Esophagus muscularis mucosa (tissue), 4 donors: ENCODE measurements around the gene PPTC7. TPM values are rescaled to one million over a fixed set of nuclear protein-coding genes. Genes with fewer than 3 reads are reported as not detected.
"Not testable (repeated sequence)": the region's sequence is repeated elsewhere in the genome, so short reads cannot be mapped to it uniquely, and the experiment has no call there.

ENCODE experiments used
- DNase-seq: peaks from one replicate; pipeline ENCODE4 v3.0.0-alpha.2; 2017; ENCODE audit errors: extremely low spot score
- H3K27ac ChIP-seq, 4 donors: fragments of 200-600 bp; sonication (generic); replicated peaks in 1 of 4; 1 replicate in 3 of 4; 2 replicates in 1 of 4; pipeline ENCODE4 v1.5.1; 2016 to 2019; ENCODE audit warnings: mild to moderate bottlenecking in 1 of 4
- H3K27me3 ChIP-seq, 4 donors: fragments of 200-600 bp; sonication (generic); one replicate each; pipeline versions ENCODE4 v1.5.1 to v1.6.0; 2016 to 2019
- H3K36me3 ChIP-seq, 4 donors: fragments of 200-600 bp; sonication (generic); one replicate each; pipeline ENCODE4 v1.5.1; 2016 to 2019
- H3K4me1 ChIP-seq, 4 donors: fragments of 200-600 bp; sonication (generic); one replicate each; pipeline ENCODE4 v1.5.1; 2016 to 2019
- H3K4me3 ChIP-seq, 4 donors: fragments of 200-600 bp; sonication (generic); 1 replicate in 2 of 4; 2 replicates in 2 of 4; pipeline ENCODE4 v1.5.1; 2016 to 2019; ENCODE audit warnings: mild to moderate bottlenecking in 4 of 4, moderate library complexity in 1 of 4
- H3K9me3 ChIP-seq, 4 donors: fragments of 200-600 bp; sonication (generic); 1 replicate in 3 of 4; 2 replicates in 1 of 4; pipeline ENCODE4 v1.5.1; 2016 to 2019
- CTCF ChIP-seq, 3 experiments: fragments of 200-600 bp in 2 of 3; fragments of 450-650 bp in 1 of 3; sonication (generic) in 2 of 3; IDR thresholded peaks; one replicate each; pipeline ENCODE4 v1.5.1; 2017 to 2019; ENCODE audit warnings: antibody characterized with exemption in 3 of 3, mild to moderate bottlenecking in 2 of 3, moderate library complexity in 1 of 3
- EP300 ChIP-seq: sonication (generic); formaldehyde crosslinking; IDR thresholded peaks from one replicate; pipeline ENCODE4 v1.6.1; 2017; ENCODE audit warnings: antibody characterized with exemption
- POLR2A ChIP-seq: fragments of 450-650 bp; IDR thresholded peaks from one replicate; pipeline ENCODE4 v1.6.1; 2017; ENCODE audit warnings: antibody characterized with exemption, moderate library complexity, mild to moderate bottlenecking, low read depth
- POLR2AphosphoS5 ChIP-seq, 2 donors: sonication (generic); formaldehyde crosslinking; IDR thresholded peaks; one replicate each; pipeline ENCODE4 v1.6.1; 2017; ENCODE audit warnings: antibody characterized with exemption in 2 of 2
- WGBS: methylation state at CpG from one replicate; pipeline ENCODE4 v1.1.5; 2018; 5-methylcytosine and 5-hydroxymethylcytosine counted together
- intact Hi-C: fragments of 100-400 bp; cut with DNase I; formaldehyde crosslinking; loops from one replicate; pipeline ENCODE4 v1.15.1; 2023
- total RNA-seq, 4 donors: library from RNA; depleted of rRNA; stranded (reverse); fragments of >200 nt; gene quantifications; one replicate each; pipeline versions ENCODE4 v1.1.0 to v1.2.1, GENCODE V29; 2016

PPTC7 gene
- total RNA-seq, 4 donors from 2014 or later = 36.6 to 55.6 (median 53.2) TPM

- H3K36me3 ChIP-seq = no peaks in the 10 kb centered on the region
- 83% methylated on average over 14 of the region's 15 CpGs for WGBS
- no peaks in the 10 kb centered on the region for H3K27me3 ChIP-seq
- no peak for DNase-seq
- TF ChIP-seq CTCF (IDR thresholded peaks at IDR 0.05) = no peak
- no peak for TF ChIP-seq POLR2AphosphoS5 (IDR thresholded peaks at IDR 0.05)
- no peak for TF ChIP-seq POLR2A
- TF ChIP-seq EP300 = no peak
- H3K9me3 ChIP-seq = no peaks in the 10 kb centered on the region
- intact Hi-C loops = no loop called here
- peaks cover 66 to 100% (median 96%) of the 10 kb centered on the region in 4 donors for H3K4me1 ChIP-seq
- H3K4me3 ChIP-seq = no peak overlapping the region
- peak overlapping the region; percentile 33 to 66 (median 56) for H3K27ac ChIP-seq
Observed at GRCh38 chr12:110561471-110562201, 21.5 kb downstream of the PPTC7 start.

GRCh38 chr12:110560946-110561345 is 22.2 kb downstream of the PPTC7 start:
- Histone ChIP-seq H3K9me3 (no peaks in the 10 kb centered on the region), H3K4me1 (peaks cover 67 to 100% (median 96%) of the 10 kb centered on the region in 4 donors), H3K27me3 (no peaks in the 10 kb centered on the region), H3K4me3 (no peak overlapping the region), H3K27ac (peak overlapping the region in 3 of 4 donors; percentile 33 to 66 (median 65)), H3K36me3 (no peaks in the 10 kb centered on the region)
- TF ChIP-seq EP300 (no peak), POLR2A (no peak), CTCF (IDR thresholded peaks at IDR 0.05) (no peak), POLR2AphosphoS5 (IDR thresholded peaks at IDR 0.05) (no peak)
- intact Hi-C loops = no loop called here
- WGBS = 41% methylated on average over 1 of the region's 1 CpG
- DNase-seq = no peak

GRCh38 chr12:110560048-110560447 is 23.1 kb downstream of the PPTC7 start:
- Histone ChIP-seq H3K36me3 (no peaks in the 10 kb centered on the region), H3K9me3 (no peaks in the 10 kb centered on the region), H3K4me3 (no peak overlapping the region), H3K4me1 (peaks cover 64 to 100% (median 96%) of the 10 kb centered on the region in 4 donors), H3K27ac (peak overlapping the region in 3 of 4 donors; percentile 5 to 65 (median 56)), H3K27me3 (no peaks in the 10 kb centered on the region)
- DNase-seq = no peak
- WGBS = 95% methylated on average over 5 of the region's 5 CpGs
- intact Hi-C loops = no loop called here
- TF ChIP-seq CTCF (IDR thresholded peaks at IDR 0.05) (no peak), EP300 (no peak), POLR2AphosphoS5 (IDR thresholded peaks at IDR 0.05) (no peak), POLR2A (no peak)

GRCh38 chr12:110558945-110559344 is 24.2 kb downstream of the PPTC7 start:
- DNase-seq, H3K9me3 ChIP-seq, H3K36me3 ChIP-seq, H3K27me3 ChIP-seq, H3K4me3 ChIP-seq, intact Hi-C loops: not testable (repeated sequence)
- peaks cover 57 to 100% (median 97%) of the 10 kb centered on the region in 4 donors for H3K4me1 ChIP-seq
- H3K27ac ChIP-seq = peak overlapping the region in 3 of 4 donors; percentile 7 to 56 (median 21)
- 94% methylated on average over 2 of the region's 2 CpGs for WGBS

GRCh38 chr12:110557300-110557699 is 25.8 kb downstream of the PPTC7 start:
- intact Hi-C loops = no loop called here
- peak overlapping the region in 3 of 4 donors; percentile 15 to 60 (median 56) for H3K27ac ChIP-seq
- 92% methylated on average over 3 of the region's 3 CpGs for WGBS

More at GRCh38 chr12:110557300-110557699, 25.8 kb downstream of the PPTC7 start:
- no peak overlapping the region for H3K4me3 ChIP-seq
- no peak for TF ChIP-seq POLR2A
- no peak for TF ChIP-seq CTCF (IDR thresholded peaks at IDR 0.05)
- no peak for TF ChIP-seq EP300
- no peak for TF ChIP-seq POLR2AphosphoS5 (IDR thresholded peaks at IDR 0.05)
- peaks cover 49 to 100% (median 97%) of the 10 kb centered on the region in 4 donors for H3K4me1 ChIP-seq
- DNase-seq = no peak
- H3K9me3 ChIP-seq = no peaks in the 10 kb centered on the region
- no peaks in the 10 kb centered on the region for H3K27me3 ChIP-seq
- no peaks in the 10 kb centered on the region for H3K36me3 ChIP-seq
